Sigmoid colon (tissue), 7 donors: Measurements from ENCODE around the gene PRX. TPM values are rescaled to one million over a fixed set of nuclear protein-coding genes. Genes with fewer than 3 reads are reported as not detected.
"Not testable (repeated sequence)": the region's sequence is repeated elsewhere in the genome, so short reads cannot be mapped to it uniquely, and the experiment has no call there.

Experiments used
- DNase-seq: peaks from one replicate; pipeline ENCODE4 v3.0.0-alpha.2; 2019
- H3K27ac ChIP-seq, 4 donors: fragments of 200-600 bp; sonication (generic); one replicate each; pipeline ENCODE4 v1.5.1; 2016 to 2019; ENCODE audit warnings: mild to moderate bottlenecking in 1 of 4
- H3K27me3 ChIP-seq, 3 donors: fragments of 200-600 bp; sonication (generic); one replicate each; pipeline ENCODE4 v1.5.1; 2019; ENCODE audit warnings: mild to moderate bottlenecking in 1 of 3
- H3K36me3 ChIP-seq, 4 donors: fragments of 200-600 bp; sonication (generic); one replicate each; pipeline ENCODE4 v1.5.1; 2016 to 2019
- H3K4me1 ChIP-seq, 4 donors: fragments of 200-600 bp; sonication (generic); one replicate each; pipeline ENCODE4 v1.5.1; 2017 to 2019
- H3K4me3 ChIP-seq, 4 donors: fragments of 200-600 bp; sonication (generic); one replicate each; pipeline ENCODE4 v1.5.1; 2017 to 2019; ENCODE audit warnings: mild to moderate bottlenecking in 2 of 4, moderate library complexity in 1 of 4
- H3K9me3 ChIP-seq, 4 donors: fragments of 200-600 bp in 3 of 4; sonication (generic) in 3 of 4; one replicate each; pipeline versions ENCODE4 v1.5.1 to v1.6.1; 2013 to 2019
- CTCF ChIP-seq, 4 experiments: fragments of 450-650 bp in 3 of 4; fragments of 200-600 bp in 1 of 4; IDR thresholded peaks; one replicate each; pipeline ENCODE4 v1.5.1; 2016 to 2019; ENCODE audit warnings: antibody characterized with exemption in 4 of 4, mild to moderate bottlenecking in 3 of 4, moderate library complexity in 2 of 4
- EP300 ChIP-seq, 4 donors: sonication (generic); formaldehyde crosslinking; IDR thresholded peaks; one replicate each; pipeline ENCODE4 v1.6.1; 2017; ENCODE audit warnings: antibody characterized with exemption in 4 of 4
- POLR2A ChIP-seq, 2 donors: fragments of 450-650 bp; IDR thresholded peaks; one replicate each; pipeline ENCODE4 v1.6.1; 2016; ENCODE audit warnings: antibody characterized with exemption in 2 of 2, mild to moderate bottlenecking in 2 of 2, moderate library complexity in 2 of 2
- POLR2AphosphoS5 ChIP-seq, 4 donors: sonication (generic); formaldehyde crosslinking; IDR thresholded peaks; one replicate each; pipeline ENCODE4 v1.6.1; 2017; ENCODE audit warnings: antibody characterized with exemption in 4 of 4
- WGBS, 2 donors: extraction: QIAGEN DNeasy Blood & Tissue Kit; methylation state at CpG; one replicate each; pipeline ENCODE4 v1.1.7; 2013; 5-methylcytosine and 5-hydroxymethylcytosine counted together
- intact Hi-C: fragments of 100-400 bp; cut with DNase I; formaldehyde crosslinking; loops from one replicate; pipeline ENCODE4 v1.15.1; 2023
- polyA plus RNA-seq, 3 donors: library from polyadenylated mRNA; stranded (reverse); fragments of 200-250 nt; gene quantifications; one replicate each; pipeline ENCODE4 v1.2.3, GENCODE V29; 2013
- total RNA-seq, 4 donors: library from RNA; depleted of rRNA; stranded (reverse); fragments of >200 nt; gene quantifications; one replicate each; pipeline ENCODE4 v1.1.0, GENCODE V29; 2016
- donor health status: healthy with polysubstance abuse.
- donor health status: Bipolar disorder and iron deficiency.
- donor health status: healthy.

The PRX gene
- total and polyA plus RNA-seq, 7 donors = 0.69 to 8.6 (median 3.5) TPM

GRCh38 chr19:40442328-40443130, 29.4 kb upstream of the PRX start:
- TF ChIP-seq CTCF (IDR thresholded peaks at IDR 0.05) (no peak), EP300 (IDR thresholded peaks at IDR 0.05) (no peak), POLR2A (IDR thresholded peaks at IDR 0.05) (no peak), POLR2AphosphoS5 (IDR thresholded peaks at IDR 0.05) (no peak)
- DNase-seq = no peak
- H3K4me3 ChIP-seq = peak overlapping the region; percentile 26 to 99 (median 90)
- H3K36me3 ChIP-seq = peaks cover 5 to 23% (median 18%) of the 10 kb centered on the region in 4 donors
- H3K4me1 ChIP-seq = peaks cover 0 to 44% (median 39%) of the 10 kb centered on the region in 4 donors
- H3K27me3 ChIP-seq = no peaks in the 10 kb centered on the region
- intact Hi-C loops = loop anchor here (1.0 to 10.0 kb wide), 4 partner anchors 9 to 272 kb away; partner anchors contain the start of genes COQ8B, ITPKC, LTBP4 and SERTAD1
- no peaks in the 10 kb centered on the region for H3K9me3 ChIP-seq
- 18 to 21% methylated on average over 22 of the region's 22 CpGs for WGBS, 2 donors
- peak overlapping the region; percentile 93 to 100 (median 100) for H3K27ac ChIP-seq

GRCh38 chr19:40441719-40442253, 28.6 kb upstream of the PRX start:
- Histone ChIP-seq H3K27me3 (no peaks in the 10 kb centered on the region), H3K36me3 (peaks cover 5 to 19% (median 16%) of the 10 kb centered on the region in 4 donors), H3K4me3 (peak overlapping the region in 2 of 4 donors; percentile 82 to 97), H3K9me3 (no peaks in the 10 kb centered on the region), H3K4me1 (peaks cover 0 to 44% (median 39%) of the 10 kb centered on the region in 4 donors), H3K27ac (peak overlapping the region; percentile 93 to 100 (median 100))
- WGBS, 2 donors = 88 to 89% methylated on average over 11 of the region's 11 CpGs
- intact Hi-C loops = loop anchor here (5.0 to 10.0 kb wide), 2 partner anchors 161 to 273 kb away; partner anchors contain the start of genes COQ8B, ITPKC and LTBP4
- TF ChIP-seq CTCF (IDR thresholded peaks at IDR 0.05) (no peak), POLR2AphosphoS5 (IDR thresholded peaks at IDR 0.05) (no peak), EP300 (IDR thresholded peaks at IDR 0.05) (no peak), POLR2A (IDR thresholded peaks at IDR 0.05) (no peak)
- no peak for DNase-seq

GRCh38 chr19:40438284-40438683, 25.1 kb upstream of the PRX start:
- no peaks in the 10 kb centered on the region for H3K9me3 ChIP-seq
- WGBS, 2 donors = 96 to 97% methylated on average over 3 of the region's 3 CpGs
- no peaks in the 10 kb centered on the region for H3K27me3 ChIP-seq
- intact Hi-C loops = no loop called here
- peaks cover 0 to 54% (median 46%) of the 10 kb centered on the region in 4 donors for H3K4me1 ChIP-seq
- no peak for DNase-seq
- no peak overlapping the region for H3K27ac ChIP-seq
- TF ChIP-seq POLR2AphosphoS5 (IDR thresholded peaks at IDR 0.05) (no peak), CTCF (IDR thresholded peaks at IDR 0.05) (no peak), POLR2A (IDR thresholded peaks at IDR 0.05) (no peak), EP300 (IDR thresholded peaks at IDR 0.05) (no peak)
- H3K36me3 ChIP-seq = peaks cover 5 to 19% (median 16%) of the 10 kb centered on the region in 4 donors
- no peak overlapping the region for H3K4me3 ChIP-seq

GRCh38 chr19:40433391-40434216, 20.4 kb upstream of the PRX start:
- no peaks in the 10 kb centered on the region for H3K9me3 ChIP-seq
- peak overlapping the region; percentile 23 to 53 (median 50) for H3K4me3 ChIP-seq
- peak overlapping the region; percentile 93 to 97 (median 95) for H3K27ac ChIP-seq
- no peaks in the 10 kb centered on the region for H3K27me3 ChIP-seq
- WGBS, 2 donors = 1 to 3% methylated on average over 50 of the region's 50 CpGs
- no peaks in the 10 kb centered on the region for H3K36me3 ChIP-seq
- intact Hi-C loops = loop anchor here (1.0 kb wide), 1 partner anchor 10 kb away; no protein-coding TSS in a partner anchor
- DNase-seq = peak; percentile 97
- peaks cover 0 to 38% (median 22%) of the 10 kb centered on the region in 4 donors for H3K4me1 ChIP-seq
- TF ChIP-seq POLR2A (IDR thresholded peaks at IDR 0.05) (no peak), POLR2AphosphoS5 (IDR thresholded peaks at IDR 0.05) (peak; percentile 62 to 89 (median 76))

GRCh38 chr19:40432760-40433159, 19.6 kb upstream of the PRX start:
- H3K27me3 ChIP-seq, DNase-seq, H3K9me3 ChIP-seq, H3K36me3 ChIP-seq: not testable (repeated sequence)
- intact Hi-C loops = loop anchor here (1.0 kb wide), 1 partner anchor 11 kb away; no protein-coding TSS in a partner anchor
- Histone ChIP-seq H3K4me3 (peak overlapping the region; percentile 20 to 53 (median 50)), H3K27ac (peak overlapping the region; percentile 93 to 97 (median 95)), H3K4me1 (peaks cover 0 to 38% (median 22%) of the 10 kb centered on the region in 4 donors)
- WGBS, 2 donors = 36 to 62% methylated on average over 7 of the region's 7 CpGs
